K562 (cell line): ENCODE results near the gene GRIN2A. TPM values are rescaled to one million over a fixed set of nuclear protein-coding genes. Genes with fewer than 3 reads are reported as not detected.

Experiments used
- ATAC-seq: fragments of 200-7000 bp; cut with Tn5 transposase; 3 replicates; pipeline ENCODE4 v1.9.1; 2020; ENCODE audit warnings: moderate library complexity
- BruUV-seq: library from RNA; stranded (reverse); fragments of 400-500 nt; replicated peaks from 2 replicates; lab custom pipeline; 2021; lab: Mats Ljungman, UMichigan
- CTCF ChIA-PET: fragments of 300-600 bp; formaldehyde crosslinking; extraction: SDS; loops from one replicate; lab custom pipeline; 2021; ENCODE audit warnings: low intra/inter-chr PET ratio; lab: Yijun Ruan, JAX
- POLR2A ChIA-PET: fragments of 300-600, 350-650 bp; sonication (Branson Sonifier 250); formaldehyde crosslinking; extraction: SDS; loops from one replicate; lab custom pipeline; 2021; ENCODE audit warnings: antibody characterized with exemption, inconsistent platforms; lab: Yijun Ruan, JAX
- DNase-seq, 4 experiments: peaks; one replicate each; pipeline versions ENCODE4 v3.0.0 to v3.0.0-alpha.2; 2011 to 2018; ENCODE audit warnings: low spot score in 3 of 4, mixed read lengths in 3 of 4; ENCODE audit errors: extremely low read depth in 1 of 4
- FAIRE-seq: peaks from 2 replicates; lab custom pipeline; 2011; peaks lifted over from hg19 to GRCh38; lab: Jason Lieb, UNC
- H2AFZ ChIP-seq: 2 replicates; pipeline ENCODE4 v1.6.0; 2011; ENCODE audit warnings: low read depth, low read length, control low read depth, inconsistent platforms
- H3K27ac ChIP-seq: fragments of 200-600 bp; 3 replicates; pipeline ENCODE4 v1.8.0; 2011; ENCODE audit warnings: low read depth, mild to moderate bottlenecking, control low read depth, inconsistent platforms, low read length, moderate library complexity, mixed read lengths; ENCODE audit errors: extremely low read depth
- H3K27me3 ChIP-seq, 2 experiments: fragments of 300-600 bp in 1 of 2; 2 replicates in 1 of 2; 3 replicates in 1 of 2; pipeline versions ENCODE4 v1.6.0 to v1.8.0; 2011; ENCODE audit warnings: inconsistent platforms in 2 of 2, low read length in 2 of 2, mild to moderate bottlenecking in 1 of 2, mixed read lengths in 1 of 2, moderate library complexity in 1 of 2; ENCODE audit not compliant: control insufficient read depth in 2 of 2, insufficient read depth in 2 of 2
- H3K36me3 ChIP-seq: fragments of 300-600 bp; 3 replicates; pipeline ENCODE4 v1.8.0; 2011; ENCODE audit warnings: mild to moderate bottlenecking, low read length, inconsistent platforms; ENCODE audit not compliant: control insufficient read depth, insufficient read depth
- H3K4me1 ChIP-seq, 2 experiments: fragments of 200-600 bp in 1 of 2; replicated peaks in 1 of 2; 2 replicates in 1 of 2; 3 replicates in 1 of 2; pipeline versions ENCODE4 v1.5.1 to v1.8.0; 2011; ENCODE audit warnings: inconsistent platforms in 2 of 2, low read length in 2 of 2, mild to moderate bottlenecking in 1 of 2, mixed read lengths in 1 of 2, moderate library complexity in 1 of 2; ENCODE audit not compliant: control insufficient read depth in 2 of 2, insufficient read depth in 2 of 2
- H3K4me2 ChIP-seq: 2 replicates; pipeline ENCODE4 v1.6.1; 2011; ENCODE audit warnings: low read length, control low read depth, inconsistent platforms, mixed read lengths; ENCODE audit not compliant: insufficient read depth
- H3K4me3 ChIP-seq: fragments of 200-600 bp; sonication (generic), shearing (Covaris generic); 2 replicates; pipeline ENCODE4 v1.5.1; 2016; ENCODE audit warnings: control low read depth, inconsistent platforms
- H3K79me2 ChIP-seq: fragments of 200-600 bp; 3 replicates; pipeline ENCODE4 v1.8.0; 2011; ENCODE audit warnings: low read length, inconsistent platforms; ENCODE audit not compliant: control insufficient read depth, insufficient read depth
- H3K9ac ChIP-seq, 2 experiments: 2 replicates each; pipeline versions ENCODE4 v1.6.0 to v1.6.1; 2011; ENCODE audit warnings: low read depth in 2 of 2, low read length in 2 of 2, control low read depth in 1 of 2, inconsistent platforms in 1 of 2, mild to moderate bottlenecking in 1 of 2, mixed read lengths in 1 of 2; ENCODE audit not compliant: insufficient read depth in 1 of 2
- H3K9me1 ChIP-seq: one replicate; pipeline ENCODE4 v1.6.0; 2011; ENCODE audit warnings: inconsistent platforms, mild to moderate bottlenecking, low read length, moderate library complexity; ENCODE audit not compliant: control insufficient read depth, insufficient read depth
- H3K9me3 ChIP-seq: replicated peaks from 2 replicates; pipeline ENCODE4 v1.5.1; 2011; ENCODE audit warnings: low read depth, low read length, inconsistent platforms; ENCODE audit not compliant: control insufficient read depth, insufficient read depth
- H4K20me1 ChIP-seq: replicated peaks from 2 replicates; pipeline ENCODE4 v1.6.1; 2011; ENCODE audit warnings: low read length, inconsistent platforms, mixed read lengths; ENCODE audit not compliant: control insufficient read depth, insufficient read depth
- BCOR ChIP-seq: fragments of 450-650 bp; IDR thresholded peaks from 2 replicates; pipeline ENCODE4 v1.6.1; 2016
- CBX1 ChIP-seq: sonication (generic); IDR thresholded peaks from 2 replicates; pipeline ENCODE4 v1.6.1; 2016; ENCODE audit warnings: antibody characterized with exemption, low read depth, mild to moderate bottlenecking
- GABPB2 ChIP-seq: fragments of 250-450 bp; sonication (Bioruptor Pico); conservative IDR thresholded peaks from 2 replicates; pipeline ENCODE4 v1.5.1; 2021; ENCODE audit warnings: mild to moderate bottlenecking
- MEF2D ChIP-seq: conservative IDR thresholded peaks from 2 replicates; pipeline ENCODE4 v1.6.1; 2016; ENCODE audit warnings: low read depth, missing genetic modification characterization, missing compliant biosample characterization
- RBM14 ChIP-seq: fragments of 200-400 bp; formaldehyde crosslinking; IDR thresholded peaks from 2 replicates; pipeline ENCODE4 v1.6.1; 2018; ENCODE audit warnings: low read depth, mild to moderate bottlenecking, low read length, moderate library complexity, borderline replicate concordance; ENCODE audit not compliant: insufficient read depth
- SNIP1 ChIP-seq: fragments of 450-650 bp; IDR thresholded peaks from 2 replicates; pipeline ENCODE4 v1.7.1; 2017; ENCODE audit warnings: low read depth, mild to moderate bottlenecking
- ZC3H4 ChIP-seq: sonication (generic); formaldehyde crosslinking; IDR thresholded peaks from 2 replicates; pipeline ENCODE4 v1.9.0; 2021; ENCODE audit warnings: missing genetic modification reagents, borderline replicate concordance
- ZNF224 ChIP-seq: sonication (generic); formaldehyde crosslinking; IDR thresholded peaks from 2 replicates; pipeline ENCODE4 v1.8.0; 2022; ENCODE audit warnings: mild to moderate bottlenecking, missing genetic modification reagents
- ZNF586 ChIP-seq: fragments of 450-650 bp; formaldehyde crosslinking; conservative IDR thresholded peaks from 2 replicates; pipeline ENCODE4 v1.4.0; 2020; ENCODE audit warnings: mild to moderate bottlenecking, moderate library complexity
- WGBS: fragments of 100-300 bp; shearing (Covaris generic); methylation state at CpG from one replicate; pipeline ENCODE4 v1.1.6; 2016; ENCODE audit warnings: low coverage, mixed read lengths; ENCODE audit not compliant: insufficient coverage; ENCODE audit errors: missing lambda C conversion rate; 5-methylcytosine and 5-hydroxymethylcytosine counted together
- in situ Hi-C: fragments of 300-500 bp; cut with MboI; formaldehyde crosslinking; loops from 4 replicates; pipeline ENCODE4 v1.15.0; 2018; ENCODE audit warnings: inconsistent platforms, mixed read lengths
- intact Hi-C: fragments of 100-400 bp; cut with micrococcal nuclease; formaldehyde crosslinking; loops from 2 replicates; pipeline ENCODE4 v1.14.2; 2022
- polyA plus RNA-seq, 8 experiments: library from polyadenylated mRNA; depleted of rRNA in 4 of 8; stranded (reverse) in 5 of 8; unstranded in 3 of 8; fragments of >200 nt; fragmentation: Nextera tagmentation in 2 of 8; fragmentation: Illumina TruSeq in 1 of 8; extraction: Ambion mirVana in 2 of 8; extraction: Trizol in 1 of 8; gene quantifications; 2 replicates each; pipeline versions ENCODE4 v1.2.1 to v1.2.3, GENCODE V29; 2011 to 2014; ENCODE audit warnings: inconsistent platforms in 1 of 8, missing spikeins in 1 of 8
- total RNA-seq, 7 experiments: library from RNA; depleted of rRNA in 6 of 7; stranded (reverse); fragments of >200 nt in 6 of 7; fragmentation: Illumina TruSeq in 2 of 7; extraction: Trizol in 2 of 7; gene quantifications; 2 replicates each; pipeline versions ENCODE4 v1.2.1 to v1.2.3, GENCODE V29; 2011 to 2021; ENCODE audit warnings: low replicate concordance in 1 of 7
- TF ChIP-seq, protein P1 (sequence below): fragments of 250-450 bp; sonication (Bioruptor Pico); IDR thresholded peaks from 2 replicates; pipeline ENCODE4 v1.5.0; 2021

The GRIN2A gene
- total and polyA plus RNA-seq, 9 of the 15 experiments (the other 6 are each of a cell fraction or from before 2014, with no cell fraction given), result not detected

DNA sequence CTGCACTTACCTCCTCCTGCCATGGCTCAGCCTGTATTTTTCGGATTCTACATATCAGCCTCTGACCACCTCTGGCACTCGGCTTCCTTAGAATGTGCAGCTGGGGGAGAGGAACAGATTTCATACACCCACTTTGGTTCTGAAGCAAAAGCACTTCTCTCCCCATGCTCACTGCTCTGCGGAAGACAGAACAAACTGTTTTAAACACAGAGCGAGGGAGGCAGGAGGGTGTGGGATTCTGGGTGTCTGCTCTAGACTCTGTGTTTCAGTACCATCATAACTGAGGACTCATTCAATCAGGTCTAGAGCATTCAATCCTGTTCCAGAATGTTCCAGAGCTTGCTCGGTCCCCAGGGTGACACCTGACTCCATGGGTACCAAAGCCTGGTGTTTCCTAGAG, 239.1 kb downstream of the GRIN2A start:
- Histone ChIP-seq H3K36me3 (no peaks in the 10 kb centered on the region), H3K4me3 (no peak overlapping the region), H3K4me2 (no peak overlapping the region), H3K4me1 (no peaks in the 10 kb centered on the region), H2AFZ (no peak overlapping the region), H3K9me1 (no peaks in the 10 kb centered on the region), H3K27me3 (peaks cover under 1 to 3% of the 10 kb centered on the region in 2 experiments; a peak in 2 of 5 replicates), H4K20me1 (no peaks in the 10 kb centered on the region; the same call in 1 of the 2 replicates), H3K79me2 (no peaks in the 10 kb centered on the region), H3K9ac (no peak overlapping the region), H3K9me3 (no peaks in the 10 kb centered on the region), H3K27ac (no peak overlapping the region)
- ATAC-seq, result no peak
- POLR2A ChIA-PET, result no interaction called here
- DNase-seq, result no peak
- no peak for FAIRE-seq
- TF ChIP-seq GABPB2 (CRISPR knock-in tag), result no peak
- TF ChIP-seq RBM14, result no peak
- TF ChIP-seq, protein P1, sequence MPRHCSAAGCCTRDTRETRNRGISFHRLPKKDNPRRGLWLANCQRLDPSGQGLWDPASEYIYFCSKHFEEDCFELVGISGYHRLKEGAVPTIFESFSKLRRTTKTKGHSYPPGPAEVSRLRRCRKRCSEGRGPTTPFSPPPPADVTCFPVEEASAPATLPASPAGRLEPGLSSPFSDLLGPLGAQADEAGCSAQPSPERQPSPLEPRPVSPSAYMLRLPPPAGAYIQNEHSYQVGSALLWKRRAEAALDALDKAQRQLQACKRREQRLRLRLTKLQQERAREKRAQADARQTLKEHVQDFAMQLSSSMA, result no peak
- TF ChIP-seq SNIP1, result no peak
- no peak for TF ChIP-seq ZNF224 (CRISPR knock-in tag)
- TF ChIP-seq MEF2D (tag), result no peak
- no peak for TF ChIP-seq ZC3H4
- no peak for TF ChIP-seq CBX1
- TF ChIP-seq BCOR, result no peak
- TF ChIP-seq ZNF586 (CRISPR knock-in tag), result no peak
- in situ Hi-C loops, result no loop called here
- CTCF ChIA-PET, result no interaction called here
- WGBS, result 2% methylated on average over 5 of the region's 5 CpGs
- intact Hi-C loops, result no loop called here
- BruUV-seq, result no TSS peak
